Tibial artery (tissue), 4 donors: ENCODE data around the gene RNU7-1.

ENCODE experiments used
- DNase-seq, 2 donors: peaks; one replicate each; pipeline ENCODE4 v3.0.0-alpha.2; 2019
- H3K27ac ChIP-seq, 2 donors: fragments of 200-600 bp; sonication (generic) in 1 of 2; 1 replicate in 1 of 2; 2 replicates in 1 of 2; pipeline ENCODE4 v1.5.1; 2018 to 2019; ENCODE audit warnings: mild to moderate bottlenecking in 1 of 2
- H3K27me3 ChIP-seq, 2 donors: fragments of 200-600 bp; sonication (generic) in 1 of 2; one replicate each; pipeline versions ENCODE4 v1.5.1 to v1.6.0; 2016 to 2019
- H3K36me3 ChIP-seq, 3 donors: fragments of 200-600 bp; sonication (generic) in 2 of 3; one replicate each; pipeline ENCODE4 v1.5.1; 2016 to 2019; ENCODE audit warnings: mild to moderate bottlenecking in 2 of 3
- H3K4me1 ChIP-seq, 4 donors: fragments of 200-600 bp; sonication (generic) in 2 of 4; 1 replicate in 3 of 4; 2 replicates in 1 of 4; pipeline ENCODE4 v1.5.1; 2016 to 2019
- H3K4me3 ChIP-seq, 2 donors: fragments of 200-600 bp; sonication (generic) in 1 of 2; 1 replicate in 1 of 2; 2 replicates in 1 of 2; pipeline ENCODE4 v1.5.1; 2018 to 2019; ENCODE audit warnings: mild to moderate bottlenecking in 2 of 2
- H3K9me3 ChIP-seq, 3 donors: fragments of 200-600 bp; sonication (generic) in 1 of 3; one replicate each; pipeline ENCODE4 v1.5.1; 2016 to 2019
- CTCF ChIP-seq, 2 experiments: fragments of 200-600 bp in 1 of 2; fragments of 450-650 bp in 1 of 2; IDR thresholded peaks; one replicate each; pipeline ENCODE4 v1.5.1; 2017 to 2019; ENCODE audit warnings: antibody characterized with exemption in 2 of 2, mild to moderate bottlenecking in 1 of 2, moderate library complexity in 1 of 2
- intact Hi-C: fragments of 100-400 bp; cut with DNase I; formaldehyde crosslinking; loops from one replicate; pipeline ENCODE4 v1.15.0; 2023; ENCODE audit warnings: low total_unique reads

RNU7-1 gene

GRCh38 chr12:6938353-6939190 lies 5.0 kb upstream of the RNU7-1 start:
- Histone ChIP-seq H3K27ac (peak overlapping the region; percentile 91 to 99), H3K27me3 (no peaks in the 10 kb centered on the region), H3K36me3 (peaks cover 21 to 61% (median 26%) of the 10 kb centered on the region in 3 donors), H3K4me1 (peaks cover 0 to 72% (median 47%) of the 10 kb centered on the region in 4 donors), H3K9me3 (no peaks in the 10 kb centered on the region), H3K4me3 (peak overlapping the region; percentile 61 to 72)
- DNase-seq, result no peak
- intact Hi-C loops, result loop anchor here (2.0 kb wide), 1 partner anchor 14 kb away; no protein-coding TSS in a partner anchor
- no peak for TF ChIP-seq CTCF (IDR thresholded peaks at IDR 0.05)

- DNase-seq, result no peak
These were observed 4.5 kb upstream of the RNU7-1 start for GRCh38 chr12:6939191-6939540.

GRCh38 chr12:6941267-6941666 lies 2.3 kb upstream of the RNU7-1 start:
- no peaks in the 10 kb centered on the region for H3K27me3 ChIP-seq
- TF ChIP-seq CTCF (IDR thresholded peaks at IDR 0.05), result no peak
- peaks cover 10 to 46% (median 25%) of the 10 kb centered on the region in 3 donors for H3K36me3 ChIP-seq
- peaks cover 0 to 70% (median 50%) of the 10 kb centered on the region in 4 donors for H3K4me1 ChIP-seq
- intact Hi-C loops, result loop anchor here (5.0 to 10.0 kb wide), 2 partner anchors 74 to 174 kb away; partner anchors contain the start of gene TPI1
- H3K9me3 ChIP-seq, result no peaks in the 10 kb centered on the region
- no peak overlapping the region for H3K27ac ChIP-seq
- DNase-seq, result no peak
- no peak overlapping the region for H3K4me3 ChIP-seq

More at GRCh38 chr12:6939191-6939540, 4.5 kb upstream of the RNU7-1 start:
- Histone ChIP-seq H3K9me3 (no peaks in the 10 kb centered on the region), H3K4me3 (no peak overlapping the region), H3K4me1 (peaks cover 0 to 66% (median 41%) of the 10 kb centered on the region in 4 donors), H3K36me3 (peaks cover 16 to 55% (median 26%) of the 10 kb centered on the region in 3 donors), H3K27ac (peak overlapping the region in 1 of 2 donors; percentile 99), H3K27me3 (no peaks in the 10 kb centered on the region)
- intact Hi-C loops, result loop anchor here (2.0 kb wide), 1 partner anchor 14 kb away; no protein-coding TSS in a partner anchor
- no peak for TF ChIP-seq CTCF (IDR thresholded peaks at IDR 0.05)

GRCh38 chr12:6941782-6942181 lies 1.8 kb upstream of the RNU7-1 start:
- peaks cover 0 to 72% (median 54%) of the 10 kb centered on the region in 4 donors for H3K4me1 ChIP-seq
- H3K4me3 ChIP-seq, result no peak overlapping the region
- intact Hi-C loops, result loop anchor here (5.0 to 10.0 kb wide), 2 partner anchors 74 to 173 kb away; partner anchors contain the start of gene TPI1
- DNase-seq, result no peak
- no peaks in the 10 kb centered on the region for H3K27me3 ChIP-seq
- H3K9me3 ChIP-seq, result no peaks in the 10 kb centered on the region
- peaks cover 10 to 46% (median 25%) of the 10 kb centered on the region in 3 donors for H3K36me3 ChIP-seq
- H3K27ac ChIP-seq, result peak overlapping the region; percentile 94 to 98
- TF ChIP-seq CTCF (IDR thresholded peaks at IDR 0.05), result no peak

- Histone ChIP-seq H3K36me3 (peaks cover 10 to 48% (median 29%) of the 10 kb centered on the region in 3 donors), H3K9me3 (no peaks in the 10 kb centered on the region), H3K27ac (peak overlapping the region; percentile 94 to 98), H3K27me3 (no peaks in the 10 kb centered on the region), H3K4me1 (peaks cover 0 to 67% (median 49%) of the 10 kb centered on the region in 4 donors), H3K4me3 (no peak overlapping the region)
- intact Hi-C loops, result loop anchor here (5.0 to 10.0 kb wide), 2 partner anchors 75 to 173 kb away; partner anchors contain the start of gene TPI1
- DNase-seq, result no peak
- TF ChIP-seq CTCF (IDR thresholded peaks at IDR 0.05), result no peak
These were observed 1.3 kb upstream of the RNU7-1 start for GRCh38 chr12:6942331-6942665.
